ENCODE results near the gene PROZ.

DNA sequence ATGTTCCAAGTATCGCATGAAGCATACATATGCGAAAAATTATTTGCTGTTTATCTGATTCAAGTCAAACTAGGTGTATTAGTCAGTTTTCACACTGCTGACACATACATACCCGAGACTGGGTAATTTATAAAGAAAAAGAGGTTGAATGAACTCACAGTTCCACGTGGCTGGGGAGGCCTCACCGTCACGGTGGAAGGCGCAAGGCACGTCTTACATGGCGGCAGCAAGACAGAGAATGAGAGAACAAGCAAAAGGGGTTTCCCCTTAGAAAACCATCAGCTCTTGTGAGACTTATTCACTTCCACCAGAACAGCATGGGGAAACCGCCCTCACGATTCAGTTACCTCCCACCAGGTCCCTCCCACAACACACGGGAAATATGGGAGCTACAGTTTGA lies 13.0 kb upstream of the PROZ start:
- TF ChIP-seq HLTF (IDR thresholded peaks at IDR 0.05): no peak
- no peak for TF ChIP-seq STAG1 (CRISPR knock-in tag; IDR thresholded peaks at IDR 0.05; ENCODE audit: borderline replicate concordance)
- TF ChIP-seq EP300 (IDR thresholded peaks at IDR 0.05; ENCODE audit: low read length): no peak
- TF ChIP-seq MTA3 (IDR thresholded peaks at IDR 0.05; ENCODE audit: borderline replicate concordance): no peak
- TF ChIP-seq RBBP5 (IDR thresholded peaks at IDR 0.05; ENCODE audit: borderline replicate concordance, insufficient read depth, low read length, poor library complexity, severe bottlenecking): no peak
- TF ChIP-seq, protein P1, sequence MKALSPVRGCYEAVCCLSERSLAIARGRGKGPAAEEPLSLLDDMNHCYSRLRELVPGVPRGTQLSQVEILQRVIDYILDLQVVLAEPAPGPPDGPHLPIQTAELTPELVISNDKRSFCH (CRISPR knock-in tag; IDR thresholded peaks at IDR 0.05): no peak
- TF ChIP-seq, protein P1 (tag; IDR thresholded peaks at IDR 0.05): no peak

All from K562 (cell line).